ENCODE data around the gene C1QL2.

Gene C1QL2

GRCh38 chr2:119158563-119159347 lies at the start of gene C1QL2:
C1QL2 (minus strand) TSS chr2:119158751; CDS start chr2:119158269, 482 bp downstream.
- no peak for DNase-seq

DNA sequence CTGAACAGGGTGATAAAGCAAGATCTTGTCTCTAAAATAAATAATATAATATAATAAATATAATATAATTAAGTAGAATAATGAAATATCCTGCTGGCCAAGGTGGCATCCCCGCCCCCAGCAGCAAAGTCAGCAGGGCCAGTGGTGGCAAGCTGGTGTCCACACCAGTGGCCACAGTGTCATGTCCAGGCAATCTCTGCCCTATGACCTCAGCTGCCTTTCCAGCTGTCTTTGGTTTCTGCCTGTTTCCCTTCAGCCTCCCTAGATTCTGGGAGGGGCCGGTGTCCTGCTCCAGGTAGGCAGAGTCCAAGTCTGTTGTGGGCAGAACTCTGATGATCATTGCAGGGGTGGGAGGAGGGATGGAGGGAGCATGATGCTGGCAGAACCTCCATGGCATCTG lies 48.9 kb upstream of the C1QL2 start:
- no peak for DNase-seq

DNA sequence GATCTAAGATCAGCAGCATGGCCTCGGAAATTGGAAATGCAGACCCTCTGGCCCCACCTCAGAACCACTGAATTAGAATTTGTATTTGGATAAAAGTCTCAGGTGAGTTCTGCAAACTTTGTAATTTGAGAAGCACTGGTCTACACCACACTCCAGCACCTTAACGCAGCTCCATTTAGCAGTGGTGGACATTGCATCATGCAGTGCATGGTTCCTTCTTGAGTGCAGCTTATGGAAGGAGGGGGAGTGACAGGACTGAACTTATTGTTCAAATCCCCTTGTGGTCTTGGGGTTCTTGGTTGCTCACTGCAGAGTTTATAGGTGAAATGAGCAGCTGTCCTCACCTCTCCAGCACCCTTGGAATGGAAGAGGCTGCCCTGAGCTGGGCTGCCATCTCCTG lies 47.6 kb upstream of the C1QL2 start:
- DNase-seq, result no peak

DNA sequence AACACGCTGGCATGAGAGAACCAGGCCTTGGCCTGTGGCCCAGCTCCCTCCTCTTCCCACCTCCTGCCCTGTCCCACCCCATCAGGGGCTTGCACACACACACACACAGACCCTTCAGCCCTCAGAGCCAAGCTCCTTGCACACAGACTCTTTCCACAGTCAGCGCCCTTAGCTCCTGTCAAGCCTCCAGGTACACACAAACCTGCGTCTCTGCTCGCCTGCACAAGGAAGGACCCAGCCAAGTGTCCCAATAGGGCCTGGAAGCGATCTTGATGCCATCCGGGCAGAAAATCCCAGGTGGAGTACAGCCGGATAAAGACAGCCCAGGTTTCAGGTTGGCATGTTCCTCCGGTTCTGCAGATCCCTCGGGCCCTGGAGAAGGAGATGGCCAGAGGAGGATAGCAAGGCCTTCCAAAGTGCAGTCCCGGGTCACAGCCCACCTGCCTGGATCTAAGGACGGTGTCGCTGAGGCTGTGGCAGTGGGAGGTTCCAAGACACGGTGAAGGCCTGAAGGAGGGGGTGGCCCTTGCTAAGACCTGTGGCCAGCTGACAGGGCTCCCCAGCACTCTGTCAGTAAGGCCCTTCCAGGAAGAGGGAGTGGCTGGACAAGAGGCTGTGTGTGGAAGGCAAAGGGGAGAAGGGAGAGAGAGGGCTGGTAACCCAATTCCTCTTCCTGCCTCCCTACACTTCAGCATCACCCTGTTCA lies 46.6 kb upstream of the C1QL2 start:
- DNase-seq, result no peak

DNA sequence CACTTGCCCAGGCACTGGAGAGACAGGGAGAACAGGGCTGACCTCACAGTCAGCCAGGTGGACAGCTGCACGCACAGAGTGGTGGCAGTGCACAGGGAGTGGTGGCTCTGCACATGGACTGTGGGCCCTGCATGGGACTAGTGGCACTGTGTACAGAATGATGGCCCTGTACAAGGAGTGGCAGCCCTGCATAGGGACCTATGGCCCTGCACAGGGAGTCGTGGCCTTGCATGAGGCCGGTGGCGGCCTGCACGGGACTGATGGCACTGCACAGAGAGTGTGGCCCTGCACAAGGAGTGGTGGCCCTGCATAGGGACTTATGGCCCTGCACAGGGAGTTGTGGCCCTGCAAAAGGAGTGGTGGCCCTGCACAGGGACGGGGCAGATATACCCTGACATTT lies 46.0 kb upstream of the C1QL2 start:
- no peak for DNase-seq

GRCh38 chr2:119202610-119203310 lies 44.2 kb upstream of the C1QL2 start:
- DNase-seq, result no peak

DNA sequence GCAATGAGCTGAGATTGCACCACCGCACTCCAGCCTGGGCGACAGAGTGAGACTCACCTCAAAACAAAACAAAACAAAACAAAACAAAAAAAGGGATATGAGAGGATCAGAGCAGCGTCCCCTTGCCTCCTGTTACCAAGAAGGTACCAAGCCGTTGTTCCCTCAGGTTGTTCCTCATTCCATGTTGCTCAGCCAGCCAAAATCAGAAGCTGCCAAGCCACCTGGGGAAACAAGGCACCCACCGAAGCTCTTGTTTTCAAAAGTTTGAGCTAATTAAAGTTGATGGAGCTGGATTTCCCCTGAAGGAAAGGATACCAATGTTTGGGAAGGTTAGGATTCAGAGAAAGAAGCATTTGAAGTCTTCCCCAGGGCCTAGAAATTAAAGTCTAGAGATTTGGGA lies 43.3 kb upstream of the C1QL2 start:
- DNase-seq, result no peak

DNA sequence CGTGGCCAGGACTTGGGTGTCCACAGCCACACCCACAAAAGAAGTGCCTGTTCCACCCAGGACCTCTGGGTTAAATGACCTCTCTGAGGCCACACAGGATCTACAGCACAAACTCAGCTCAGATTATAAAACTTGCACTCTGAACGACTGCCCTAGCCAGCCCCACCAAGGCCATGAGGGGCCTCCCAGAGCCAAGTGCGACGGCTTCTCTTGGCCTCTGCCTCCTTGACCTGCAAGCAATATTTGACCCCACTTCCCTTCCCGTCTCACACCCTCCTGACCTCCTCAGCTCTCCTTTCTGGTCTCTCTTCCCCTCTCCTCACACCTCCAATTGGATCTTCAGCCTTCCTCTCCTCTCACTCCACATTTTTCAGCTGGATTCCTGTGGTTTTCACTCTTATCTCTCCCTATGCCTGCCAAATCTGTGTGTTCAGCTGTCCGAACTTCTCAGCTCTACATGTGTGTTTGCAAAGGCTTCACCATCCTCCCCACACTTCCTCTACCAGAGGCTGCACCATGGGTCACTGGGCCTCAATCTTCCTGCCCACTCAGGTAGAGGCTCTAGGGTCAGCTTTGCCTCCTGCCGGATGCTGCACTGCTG lies 39.8 kb upstream of the C1QL2 start:
- no peak for DNase-seq

GRCh38 chr2:119197529-119198239 lies 39.1 kb upstream of the C1QL2 start:
- no peak for DNase-seq

DNA sequence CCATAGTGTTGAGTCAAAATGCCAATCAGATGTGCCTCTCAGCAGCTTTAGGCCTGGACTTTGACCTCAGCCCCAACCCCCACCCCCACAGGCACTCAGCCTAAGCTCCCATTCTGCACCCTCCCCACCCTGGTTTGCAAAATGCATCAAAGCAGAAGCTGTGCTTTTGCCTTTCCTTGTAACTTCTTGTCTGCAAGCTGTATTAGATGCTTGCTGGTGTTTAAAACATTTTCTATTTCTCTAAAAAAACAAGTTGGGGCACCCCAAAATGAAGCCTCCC lies 38.5 kb upstream of the C1QL2 start:
- no peak for DNase-seq

- DNase-seq, result no peak
Observed at GRCh38 chr2:119196301-119197125, 38.0 kb upstream of the C1QL2 start.

DNA sequence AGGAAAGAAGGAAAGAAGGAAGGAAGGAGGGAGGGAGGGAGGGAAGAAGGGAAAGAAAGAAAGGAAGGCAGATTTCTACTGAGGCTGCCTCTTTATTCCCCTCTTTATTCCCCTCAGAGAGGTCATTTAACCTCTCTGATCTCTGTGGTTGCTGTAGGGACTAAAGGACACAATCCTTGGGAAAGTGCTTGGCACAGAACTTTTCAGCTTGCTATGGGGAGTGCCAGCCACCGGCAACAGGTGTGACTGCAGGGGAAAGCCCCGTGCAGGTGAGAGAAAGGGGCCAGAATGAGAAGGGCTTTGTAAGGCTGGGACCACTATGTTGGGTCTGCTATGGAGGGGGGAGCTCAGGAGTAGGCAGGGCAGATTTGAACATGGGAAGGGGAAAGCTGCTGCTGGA lies 37.3 kb upstream of the C1QL2 start:
- DNase-seq, result no peak

- no peak for DNase-seq
Observed at GRCh38 chr2:119195001-119195400, 36.5 kb upstream of the C1QL2 start.

DNA sequence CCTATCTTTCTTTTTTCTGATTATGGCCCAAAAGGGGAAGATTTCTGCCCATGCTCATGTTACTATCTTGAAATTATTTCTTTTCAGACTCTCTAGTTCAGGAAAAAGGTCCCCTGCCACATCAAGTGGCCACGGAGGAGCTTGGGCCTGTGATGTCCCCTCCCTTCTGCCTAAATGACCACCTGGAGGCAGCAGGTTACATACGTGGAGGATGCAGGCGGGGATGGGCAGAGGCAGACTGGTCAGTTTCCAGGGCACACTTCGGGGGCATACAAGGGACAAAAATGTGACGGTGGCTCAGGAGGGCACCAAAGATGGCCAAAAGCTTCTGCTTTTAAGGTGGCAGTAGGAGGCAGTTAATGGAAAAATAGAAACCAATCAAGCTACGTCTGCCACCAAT lies 34.3 kb upstream of the C1QL2 start:
- DNase-seq, result no peak

DNA sequence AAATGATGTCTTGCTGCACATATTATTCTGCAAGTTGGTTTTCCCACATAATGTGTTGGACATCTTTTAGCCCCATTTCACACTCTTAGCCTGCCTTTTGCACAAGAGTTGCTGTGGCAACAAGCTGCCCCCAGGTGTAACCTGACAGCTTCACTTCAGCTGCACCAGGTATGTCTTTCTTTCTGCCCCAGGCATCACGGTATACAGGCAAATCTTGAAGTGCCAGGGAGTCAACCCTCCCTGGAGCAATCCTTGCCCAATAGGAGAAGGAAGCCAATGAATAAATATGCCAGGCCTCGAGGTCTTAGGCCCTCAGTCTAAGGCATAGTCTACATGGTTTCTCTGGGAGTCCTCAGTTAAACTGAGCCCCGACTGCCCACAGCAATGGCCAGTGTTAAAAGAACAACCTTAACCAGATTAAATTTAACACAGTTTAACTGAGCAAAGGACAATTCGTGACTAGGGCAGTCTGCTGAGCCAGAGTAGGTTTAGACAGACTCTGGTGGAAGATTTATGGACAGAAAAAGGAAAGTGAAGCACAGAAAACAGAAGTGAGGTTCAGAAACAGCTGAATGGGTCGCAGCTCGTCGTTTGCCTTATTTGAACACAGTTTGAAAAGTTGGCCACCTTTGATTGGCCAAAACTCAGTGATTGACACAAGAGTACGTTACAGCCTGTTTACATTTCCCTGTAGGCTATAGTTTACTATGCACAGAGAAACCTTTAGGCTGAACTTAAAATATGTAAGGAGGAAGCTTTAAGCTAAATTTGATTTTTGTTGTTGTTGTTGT lies 32.0 kb upstream of the C1QL2 start:
- no peak for DNase-seq

GRCh38 chr2:119184512-119184911 lies 26.0 kb upstream of the C1QL2 start:
- DNase-seq, result no peak

- DNase-seq, result no peak
Observed at GRCh38 chr2:119181791-119182445, 23.4 kb upstream of the C1QL2 start.

DNA sequence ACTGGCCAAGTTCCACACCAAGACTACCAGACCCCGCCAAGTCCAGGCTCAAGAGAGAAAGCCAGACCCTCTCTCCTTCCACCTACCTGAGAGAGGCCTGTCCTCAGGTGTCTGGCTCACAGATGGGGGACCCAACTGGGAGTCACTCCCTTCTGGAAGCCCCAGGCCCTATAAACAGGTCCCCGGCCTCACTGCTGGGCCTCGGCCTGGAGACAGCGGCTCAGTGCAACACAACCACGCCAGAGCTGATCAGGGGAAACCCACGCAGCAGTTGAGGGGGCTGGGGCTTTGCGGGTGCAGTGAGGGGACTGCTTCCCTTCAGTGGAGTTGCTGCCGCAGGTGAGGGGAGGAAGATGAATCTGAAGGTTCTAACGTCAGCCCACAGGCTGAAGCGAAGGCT lies 22.8 kb upstream of the C1QL2 start:
- DNase-seq, result no peak

DNA sequence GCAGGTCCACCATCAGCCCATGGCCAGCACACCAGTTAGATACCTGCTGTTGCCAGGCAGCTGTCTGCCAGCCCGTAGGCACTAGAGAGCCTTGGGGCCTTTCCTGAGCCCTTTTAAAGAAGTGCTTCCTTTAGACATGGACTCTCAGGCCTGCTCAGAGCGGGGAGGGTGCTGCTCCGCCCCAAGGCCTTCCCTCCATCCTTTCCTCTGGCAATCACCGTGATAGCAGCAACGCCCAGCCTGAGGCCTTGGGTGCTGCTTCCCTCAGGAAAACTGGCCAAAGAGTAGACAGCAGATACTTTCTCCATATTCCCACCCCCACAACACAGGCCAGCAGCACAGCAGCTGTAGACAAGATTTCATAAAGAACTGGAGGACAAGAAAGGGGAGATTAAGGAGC lies 22.3 kb upstream of the C1QL2 start:
- DNase-seq, result no peak

- no peak for DNase-seq
Observed at GRCh38 chr2:119179991-119180390, 21.4 kb upstream of the C1QL2 start.

DNA sequence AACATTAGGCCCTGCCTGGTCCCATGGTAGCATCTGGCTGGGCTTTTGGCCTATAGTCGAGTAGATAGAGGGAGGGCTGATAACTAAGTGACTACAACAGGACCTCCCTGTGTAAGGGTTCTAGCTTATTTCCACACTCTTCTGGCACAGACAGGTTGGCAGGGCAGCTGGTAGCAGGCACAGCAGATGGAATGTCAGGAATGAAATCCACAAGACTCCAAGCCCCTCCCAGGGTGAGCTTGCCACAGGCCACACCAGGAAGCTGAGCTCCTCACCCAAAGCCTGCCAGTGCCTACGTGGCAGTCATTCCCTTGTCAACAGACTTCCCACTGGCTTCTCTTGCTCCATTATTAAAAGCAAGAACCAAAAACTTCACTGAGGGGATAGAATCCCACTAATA lies 20.7 kb upstream of the C1QL2 start:
- no peak for DNase-seq

Measured in activated naive CD4-positive, alpha-beta T cell treated with Interleukin-2 at 50 U/mL for 16 hours (primary cell).